IMR-90 (cell line): Measurements from ENCODE around the gene SERPIND1.

ENCODE experiments used
- CEBPB ChIP-seq: IDR thresholded peaks from 2 replicates; pipeline ENCODE4 v1.6.1; 2012; ENCODE audit warnings: low read depth, low read length, improper control_type of control experiment
- CHD1 ChIP-seq: IDR thresholded peaks from 2 replicates; pipeline ENCODE4 v1.6.1; 2012; ENCODE audit warnings: low read depth, low read length, improper control_type of control experiment
- ELK1 ChIP-seq: fragments of 150-350 bp; IDR thresholded peaks from 2 replicates; pipeline ENCODE4 v1.6.1; 2016; ENCODE audit warnings: low read depth, mild to moderate bottlenecking, low read length, moderate library complexity, borderline replicate concordance
- FOS ChIP-seq: fragments of 150-350 bp; IDR thresholded peaks from 2 replicates; pipeline ENCODE4 v1.6.1; 2016; ENCODE audit warnings: low read depth, low read length
- MAFK ChIP-seq: IDR thresholded peaks from 2 replicates; pipeline ENCODE4 v1.6.1; 2012; ENCODE audit warnings: low read depth, low read length, improper control_type of control experiment
- MAZ ChIP-seq: IDR thresholded peaks from 2 replicates; pipeline ENCODE4 v1.6.1; 2012; ENCODE audit warnings: low read depth, mild to moderate bottlenecking, low read length, improper control_type of control experiment, moderate library complexity, borderline replicate concordance
- MXI1 ChIP-seq: IDR thresholded peaks from 2 replicates; pipeline ENCODE4 v1.6.1; 2012; ENCODE audit warnings: low read depth, mild to moderate bottlenecking, low read length, moderate library complexity, borderline replicate concordance
- POLR2A ChIP-seq: IDR thresholded peaks from 2 replicates; pipeline ENCODE4 v1.6.1; 2012; ENCODE audit warnings: mild to moderate bottlenecking, low read depth, low read length
- RAD21 ChIP-seq: IDR thresholded peaks from 2 replicates; pipeline ENCODE4 v1.6.1; 2012; ENCODE audit warnings: low read length, improper control_type of control experiment
- RCOR1 ChIP-seq: IDR thresholded peaks from 2 replicates; pipeline ENCODE4 v1.6.1; 2012; ENCODE audit warnings: mild to moderate bottlenecking, low read length, improper control_type of control experiment; ENCODE audit not compliant: insufficient replicate concordance
- RFX5 ChIP-seq: IDR thresholded peaks from 2 replicates; pipeline ENCODE4 v1.8.0; 2012; ENCODE audit warnings: low read depth, mild to moderate bottlenecking, low read length, moderate library complexity
- SMC3 ChIP-seq: fragments of 150-350 bp; IDR thresholded peaks from 2 replicates; pipeline ENCODE4 v1.6.1; 2016; ENCODE audit warnings: low read depth, mild to moderate bottlenecking, antibody characterized with exemption, low read length, moderate library complexity
- USF2 ChIP-seq: fragments of 150-350 bp; IDR thresholded peaks from 2 replicates; pipeline ENCODE4 v1.6.1; 2017; ENCODE audit warnings: mild to moderate bottlenecking, antibody characterized with exemption, low read length, low read depth
- TF ChIP-seq, protein P1 (sequence below): conservative IDR thresholded peaks from 2 replicates; pipeline ENCODE4 v1.5.1; 2012; ENCODE audit warnings: mild to moderate bottlenecking, low read depth, low read length, improper control_type of control experiment

GRCh38 chr22:20758688-20759087, 15.2 kb upstream of the SERPIND1 start:
- TF ChIP-seq, protein P1, sequence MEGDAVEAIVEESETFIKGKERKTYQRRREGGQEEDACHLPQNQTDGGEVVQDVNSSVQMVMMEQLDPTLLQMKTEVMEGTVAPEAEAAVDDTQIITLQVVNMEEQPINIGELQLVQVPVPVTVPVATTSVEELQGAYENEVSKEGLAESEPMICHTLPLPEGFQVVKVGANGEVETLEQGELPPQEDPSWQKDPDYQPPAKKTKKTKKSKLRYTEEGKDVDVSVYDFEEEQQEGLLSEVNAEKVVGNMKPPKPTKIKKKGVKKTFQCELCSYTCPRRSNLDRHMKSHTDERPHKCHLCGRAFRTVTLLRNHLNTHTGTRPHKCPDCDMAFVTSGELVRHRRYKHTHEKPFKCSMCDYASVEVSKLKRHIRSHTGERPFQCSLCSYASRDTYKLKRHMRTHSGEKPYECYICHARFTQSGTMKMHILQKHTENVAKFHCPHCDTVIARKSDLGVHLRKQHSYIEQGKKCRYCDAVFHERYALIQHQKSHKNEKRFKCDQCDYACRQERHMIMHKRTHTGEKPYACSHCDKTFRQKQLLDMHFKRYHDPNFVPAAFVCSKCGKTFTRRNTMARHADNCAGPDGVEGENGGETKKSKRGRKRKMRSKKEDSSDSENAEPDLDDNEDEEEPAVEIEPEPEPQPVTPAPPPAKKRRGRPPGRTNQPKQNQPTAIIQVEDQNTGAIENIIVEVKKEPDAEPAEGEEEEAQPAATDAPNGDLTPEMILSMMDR: no peak
- no peak for TF ChIP-seq RCOR1
- TF ChIP-seq MAZ: no peak
- no peak for TF ChIP-seq CHD1
- no peak for TF ChIP-seq CEBPB
- no peak for TF ChIP-seq MXI1
- TF ChIP-seq RFX5: no peak
- TF ChIP-seq RAD21: no peak
- no peak for TF ChIP-seq POLR2A
- TF ChIP-seq FOS: no peak
- TF ChIP-seq USF2: no peak
- TF ChIP-seq MAFK: no peak
- no peak for TF ChIP-seq SMC3
- TF ChIP-seq ELK1: no peak
